ENCODE measurements around the gene IFI27. TPM values are rescaled to one million over a fixed set of nuclear protein-coding genes. Genes with fewer than 3 reads are reported as not detected.

Gene IFI27
- total and polyA plus RNA-seq, 10 of the 15 experiments (the other 5 are each of a cell fraction or from before 2014, with no cell fraction given), result 1.1 to 45.5 (median 3.3) TPM

DNA sequence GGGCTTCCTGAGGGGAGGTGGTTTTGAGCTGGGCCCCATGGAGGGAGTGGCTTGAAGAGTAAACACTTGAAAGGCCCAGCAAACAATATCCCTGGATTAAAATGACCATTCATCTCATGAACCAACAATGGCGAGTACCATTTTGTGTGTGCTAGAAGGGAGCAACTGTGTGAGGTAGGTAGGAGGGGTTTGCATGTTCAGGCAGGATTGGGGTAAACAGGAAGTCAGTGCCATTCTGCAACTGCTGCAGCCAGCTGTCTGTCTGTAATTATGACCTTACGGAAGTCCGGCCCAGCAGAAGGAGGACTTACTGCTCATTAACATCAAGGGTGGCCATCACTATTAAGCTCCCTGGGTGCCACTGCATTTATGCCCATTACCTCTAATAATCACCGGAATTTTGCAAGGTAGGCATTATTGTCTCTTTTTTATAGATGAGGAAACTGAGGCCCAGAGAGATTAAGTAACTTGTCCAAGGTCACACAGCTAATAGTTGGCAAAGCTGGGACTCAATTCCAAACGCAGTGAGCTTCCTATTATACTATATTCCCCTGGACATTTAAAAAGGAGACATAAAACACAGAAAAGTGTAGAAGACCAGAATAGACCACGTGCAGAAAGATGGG lies 35.5 kb downstream of the IFI27 start:
- DNase-seq (ENCODE audit: low read depth, low spot score) (no peak), FAIRE-seq (no peak), ATAC-seq (peak; percentile 40)
- no peak overlapping the region for H3K4me3 ChIP-seq
- no peaks in the 10 kb centered on the region for H3K79me2 ChIP-seq (ENCODE audit: control insufficient read depth, insufficient read depth, low read length)
- POLR2A ChIA-PET, result interaction anchor here (0.7 kb wide), 1 partner anchor 10 kb away, joined by 4 read pairs; no protein-coding TSS in a partner anchor
- no TSS peak for BruUV-seq (replicated peaks)
- no peak overlapping the region for H3K27ac ChIP-seq (ENCODE audit: control insufficient read depth, insufficient read depth)
- peak overlapping the region; percentile 51 for H2AFZ ChIP-seq (ENCODE audit: control insufficient read depth, low read depth, low read length)
- H3K9me3 ChIP-seq (replicated peaks; ENCODE audit: control insufficient read depth, insufficient read depth, low read length), result no peaks in the 10 kb centered on the region; the same call in 2 of the 3 replicates
- CTCF ChIA-PET, result interaction anchor here (1.0 to 1.9 kb wide), 3 partner anchors 9 to 109 kb away, joined by 5 to 6 read pairs (median 6); no protein-coding TSS in a partner anchor
- H3K27me3 ChIP-seq (replicated peaks in 1 of 2; ENCODE audit: control insufficient read depth in 2 of 2, insufficient read depth in 2 of 2, low read length in 1 of 2), result no peaks in the 10 kb centered on the region
- no peak overlapping the region for H3K9ac ChIP-seq (ENCODE audit: control insufficient read depth, insufficient read depth, low read length)
- H3K4me1 ChIP-seq (ENCODE audit: control insufficient read depth, insufficient read depth, low read length), result peaks cover 5% of the 10 kb centered on the region
- TF ChIP-seq POLR2A (IDR thresholded peaks at IDR 0.05; ENCODE audit: low read depth, low read length), result no peak
- TF ChIP-seq SPI1 (IDR thresholded peaks at IDR 0.05; ENCODE audit: borderline replicate concordance, insufficient read depth, low read depth, low read length), result peak; percentile 8; the same call in 1 of the 2 replicates
- peak; percentile 57; the same call in 1 of the 2 replicates for TF ChIP-seq TCF3 (IDR thresholded peaks at IDR 0.05; ENCODE audit: borderline replicate concordance, insufficient read depth, low read depth, low read length)
- H4K20me1 ChIP-seq (ENCODE audit: control insufficient read depth, insufficient read depth), result no peaks in the 10 kb centered on the region
- SMC1A ChIA-PET (ENCODE audit: uncharacterized antibody, unreplicated experiment), result interaction anchor here (0.6 to 1.1 kb wide), 3 partner anchors 9 to 55 kb away, joined by 3 to 4 read pairs (median 3); no protein-coding TSS in a partner anchor
- 32% methylated on average over 6 of the region's 6 CpGs for WGBS (ENCODE audit: insufficient coverage, insufficient replicate concordance, low lambda C conversion rate, missing lambda C conversion rate)
- in situ Hi-C loops (cut with MboI) (no loop called here), intact Hi-C loops (cut with micrococcal nuclease; ENCODE audit: unreplicated experiment) (no loop called here)
- no peaks in the 10 kb centered on the region for H3K36me3 ChIP-seq (ENCODE audit: control insufficient read depth in 2 of 2, insufficient read depth in 2 of 2, low read length in 1 of 2)
- no peak overlapping the region for H3K4me2 ChIP-seq (ENCODE audit: control insufficient read depth, insufficient read depth)
- RAD21 ChIA-PET (ENCODE audit: unreplicated experiment), result interaction anchor here (0.8 kb wide), 1 partner anchor 10 kb away, joined by 3 read pairs; no protein-coding TSS in a partner anchor

DNA sequence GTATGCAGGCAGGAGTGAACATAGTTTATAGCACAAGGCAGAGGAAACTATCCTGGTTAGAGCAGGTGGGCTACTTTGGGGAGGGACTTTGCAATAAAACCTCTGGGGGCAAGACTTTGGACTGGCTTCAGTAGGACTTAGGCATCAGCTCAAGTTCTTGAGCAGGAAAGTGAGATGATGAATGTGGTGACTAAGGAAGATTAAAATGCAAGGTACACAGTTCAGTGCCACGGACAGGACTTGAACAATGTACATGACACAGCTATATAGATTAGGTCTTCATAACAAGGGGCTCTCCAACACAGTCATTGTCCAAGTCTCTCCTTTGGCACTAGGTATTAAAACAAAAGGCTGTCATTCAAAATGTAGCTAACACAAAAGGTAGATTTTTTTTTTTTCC lies 42.1 kb downstream of the IFI27 start:
- FAIRE-seq (no peak), ATAC-seq (no peak), DNase-seq (ENCODE audit: low read depth, low spot score) (no peak)
- 0% methylated on average over 1 of the region's 1 CpG for WGBS (ENCODE audit: insufficient coverage, insufficient replicate concordance, low lambda C conversion rate, missing lambda C conversion rate)
- Histone ChIP-seq H3K4me3 (no peak overlapping the region), H3K36me3 (ENCODE audit: control insufficient read depth in 2 of 2, insufficient read depth in 2 of 2, low read length in 1 of 2) (no peaks in the 10 kb centered on the region), H2AFZ (ENCODE audit: control insufficient read depth, low read depth, low read length) (no peak overlapping the region), H3K9me3 (replicated peaks; ENCODE audit: control insufficient read depth, insufficient read depth, low read length) (no peaks in the 10 kb centered on the region; the same call in 1 of the 3 replicates), H4K20me1 (ENCODE audit: control insufficient read depth, insufficient read depth) (no peaks in the 10 kb centered on the region), H3K9ac (ENCODE audit: control insufficient read depth, insufficient read depth, low read length) (no peak overlapping the region), H3K27ac (ENCODE audit: control insufficient read depth, insufficient read depth) (no peak overlapping the region), H3K4me1 (ENCODE audit: control insufficient read depth, insufficient read depth, low read length) (no peaks in the 10 kb centered on the region), H3K4me2 (ENCODE audit: control insufficient read depth, insufficient read depth) (no peak overlapping the region), H3K79me2 (ENCODE audit: control insufficient read depth, insufficient read depth, low read length) (no peaks in the 10 kb centered on the region), H3K27me3 (replicated peaks in 1 of 2; ENCODE audit: control insufficient read depth in 2 of 2, insufficient read depth in 2 of 2, low read length in 1 of 2) (no peaks in the 10 kb centered on the region; a peak in 1 of 4 replicates)
- in situ Hi-C loops (cut with MboI), result no loop called here
- ChIA-PET SMC1A (ENCODE audit: uncharacterized antibody, unreplicated experiment) (interaction anchor here (1.2 kb wide), 1 partner anchor 16 kb away, joined by 4 read pairs; no protein-coding TSS in a partner anchor), CTCF (interaction anchor here (1.6 to 1.7 kb wide), 2 partner anchors 17 to 116 kb away, joined by 4 to 6 read pairs; no protein-coding TSS in a partner anchor), POLR2A (no interaction called here), RAD21 (ENCODE audit: unreplicated experiment) (no interaction called here)
- intact Hi-C loops (cut with micrococcal nuclease; ENCODE audit: unreplicated experiment), result no loop called here
- BruUV-seq (replicated peaks), result no TSS peak
- TF ChIP-seq RB1 (IDR thresholded peaks at IDR 0.05; ENCODE audit: borderline replicate concordance) (no peak), HDAC6 (IDR thresholded peaks at IDR 0.05; ENCODE audit: unreplicated experiment) (no peak), KAT2A (conservative IDR thresholded peaks at IDR 0.05; ENCODE audit: control insufficient read depth, low read depth, low read length) (no peak), ZNF207 (IDR thresholded peaks at IDR 0.05; ENCODE audit: borderline replicate concordance) (no peak), FOXK2 (IDR thresholded peaks at IDR 0.05) (no peak)
- TF ChIP-seq, protein P1, sequence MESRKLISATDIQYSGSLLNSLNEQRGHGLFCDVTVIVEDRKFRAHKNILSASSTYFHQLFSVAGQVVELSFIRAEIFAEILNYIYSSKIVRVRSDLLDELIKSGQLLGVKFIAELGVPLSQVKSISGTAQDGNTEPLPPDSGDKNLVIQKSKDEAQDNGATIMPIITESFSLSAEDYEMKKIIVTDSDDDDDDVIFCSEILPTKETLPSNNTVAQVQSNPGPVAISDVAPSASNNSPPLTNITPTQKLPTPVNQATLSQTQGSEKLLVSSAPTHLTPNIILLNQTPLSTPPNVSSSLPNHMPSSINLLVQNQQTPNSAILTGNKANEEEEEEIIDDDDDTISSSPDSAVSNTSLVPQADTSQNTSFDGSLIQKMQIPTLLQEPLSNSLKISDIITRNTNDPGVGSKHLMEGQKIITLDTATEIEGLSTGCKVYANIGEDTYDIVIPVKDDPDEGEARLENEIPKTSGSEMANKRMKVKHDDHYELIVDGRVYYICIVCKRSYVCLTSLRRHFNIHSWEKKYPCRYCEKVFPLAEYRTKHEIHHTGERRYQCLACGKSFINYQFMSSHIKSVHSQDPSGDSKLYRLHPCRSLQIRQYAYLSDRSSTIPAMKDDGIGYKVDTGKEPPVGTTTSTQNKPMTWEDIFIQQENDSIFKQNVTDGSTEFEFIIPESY (IDR thresholded peaks at IDR 0.05), result no peak
- TF ChIP-seq, protein P2, sequence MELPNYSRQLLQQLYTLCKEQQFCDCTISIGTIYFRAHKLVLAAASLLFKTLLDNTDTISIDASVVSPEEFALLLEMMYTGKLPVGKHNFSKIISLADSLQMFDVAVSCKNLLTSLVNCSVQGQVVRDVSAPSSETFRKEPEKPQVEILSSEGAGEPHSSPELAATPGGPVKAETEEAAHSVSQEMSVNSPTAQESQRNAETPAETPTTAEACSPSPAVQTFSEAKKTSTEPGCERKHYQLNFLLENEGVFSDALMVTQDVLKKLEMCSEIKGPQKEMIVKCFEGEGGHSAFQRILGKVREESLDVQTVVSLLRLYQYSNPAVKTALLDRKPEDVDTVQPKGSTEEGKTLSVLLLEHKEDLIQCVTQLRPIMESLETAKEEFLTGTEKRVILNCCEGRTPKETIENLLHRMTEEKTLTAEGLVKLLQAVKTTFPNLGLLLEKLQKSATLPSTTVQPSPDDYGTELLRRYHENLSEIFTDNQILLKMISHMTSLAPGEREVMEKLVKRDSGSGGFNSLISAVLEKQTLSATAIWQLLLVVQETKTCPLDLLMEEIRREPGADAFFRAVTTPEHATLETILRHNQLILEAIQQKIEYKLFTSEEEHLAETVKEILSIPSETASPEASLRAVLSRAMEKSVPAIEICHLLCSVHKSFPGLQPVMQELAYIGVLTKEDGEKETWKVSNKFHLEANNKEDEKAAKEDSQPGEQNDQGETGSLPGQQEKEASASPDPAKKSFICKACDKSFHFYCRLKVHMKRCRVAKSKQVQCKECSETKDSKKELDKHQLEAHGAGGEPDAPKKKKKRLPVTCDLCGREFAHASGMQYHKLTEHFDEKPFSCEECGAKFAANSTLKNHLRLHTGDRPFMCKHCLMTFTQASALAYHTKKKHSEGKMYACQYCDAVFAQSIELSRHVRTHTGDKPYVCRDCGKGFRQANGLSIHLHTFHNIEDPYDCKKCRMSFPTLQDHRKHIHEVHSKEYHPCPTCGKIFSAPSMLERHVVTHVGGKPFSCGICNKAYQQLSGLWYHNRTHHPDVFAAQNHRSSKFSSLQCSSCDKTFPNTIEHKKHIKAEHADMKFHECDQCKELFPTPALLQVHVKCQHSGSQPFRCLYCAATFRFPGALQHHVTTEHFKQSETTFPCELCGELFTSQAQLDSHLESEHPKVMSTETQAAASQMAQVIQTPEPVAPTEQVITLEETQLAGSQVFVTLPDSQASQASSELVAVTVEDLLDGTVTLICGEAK (IDR thresholded peaks at IDR 0.05; ENCODE audit: borderline replicate concordance), result no peak
